K562 (cell line): ENCODE results near the gene FOXO3. TPM values are rescaled to one million over a fixed set of nuclear protein-coding genes. Genes with fewer than 3 reads are reported as not detected.

Experiments
- ELF1 ChIP-seq: fragments of 200-800 bp; sonication (Bioruptor generic); IDR thresholded peaks from 2 replicates; pipeline ENCODE4 v1.6.1; 2016; ENCODE audit warnings: missing genetic modification characterization, missing compliant biosample characterization
- ETV1 ChIP-seq: fragments of 450-650 bp; conservative IDR thresholded peaks from 2 replicates; pipeline ENCODE4 v1.6.1; 2016; ENCODE audit warnings: missing genetic modification characterization, control low read depth, low read depth, missing compliant biosample characterization
- GABPA ChIP-seq: fragments of 200-800 bp; sonication (Bioruptor generic); conservative IDR thresholded peaks from 2 replicates; pipeline ENCODE4 v1.6.1; 2016; ENCODE audit warnings: low read depth, missing genetic modification characterization, missing compliant biosample characterization
- GATA2 ChIP-seq: sonication (generic); formaldehyde crosslinking; IDR thresholded peaks from 2 replicates; pipeline ENCODE4 v1.4.0; 2020; ENCODE audit warnings: mild to moderate bottlenecking, missing genetic modification reagents
- HCFC1 ChIP-seq: IDR thresholded peaks from 2 replicates; pipeline ENCODE4 v1.6.1; 2012; ENCODE audit warnings: low read depth, low read length, improper control_type of control experiment
- HDAC8 ChIP-seq: fragments of 450-650 bp; IDR thresholded peaks from 2 replicates; pipeline ENCODE4 v1.6.1; 2016; ENCODE audit warnings: mild to moderate bottlenecking, missing genetic modification characterization, moderate library complexity, missing compliant biosample characterization
- KDM4B ChIP-seq, 2 experiments: fragments of 450-650 bp in 1 of 2; sonication (generic) in 1 of 2; IDR thresholded peaks; 2 replicates each; pipeline ENCODE4 v1.6.1; 2016 to 2017; ENCODE audit warnings: borderline replicate concordance in 2 of 2, antibody characterized with exemption in 1 of 2, low read depth in 1 of 2, mild to moderate bottlenecking in 1 of 2
- LEF1 ChIP-seq: fragments of 450-650 bp; IDR thresholded peaks from 2 replicates; pipeline ENCODE4 v1.6.1; 2016; ENCODE audit warnings: mild to moderate bottlenecking
- PBX2 ChIP-seq, 2 experiments: IDR thresholded peaks in 1 of 2; conservative IDR thresholded peaks in 1 of 2; 2 replicates each; pipeline ENCODE4 v1.6.1; 2016; ENCODE audit warnings: low read depth in 2 of 2, mild to moderate bottlenecking in 1 of 2, missing compliant biosample characterization in 1 of 2, missing genetic modification characterization in 1 of 2, moderate library complexity in 1 of 2
- SIRT6 ChIP-seq: IDR thresholded peaks from one replicate; pipeline ENCODE4 v1.6.1; 2012; ENCODE audit warnings: low read depth, mild to moderate bottlenecking, control low read depth, inconsistent platforms, low read length, moderate library complexity
- SIX5 ChIP-seq, 2 experiments: IDR thresholded peaks; 2 replicates each; pipeline ENCODE4 v1.6.1; 2011; ENCODE audit warnings: low read length in 2 of 2, borderline replicate concordance in 1 of 2, low read depth in 1 of 2, mild to moderate bottlenecking in 1 of 2, moderate library complexity in 1 of 2; ENCODE audit not compliant: insufficient read depth in 1 of 2
- ZNF143 ChIP-seq: sonication (generic); formaldehyde crosslinking; IDR thresholded peaks from 2 replicates; pipeline ENCODE4 v1.9.0; 2022; ENCODE audit warnings: mild to moderate bottlenecking, missing genetic modification reagents
- ZNF584 ChIP-seq: fragments of 200-800 bp; sonication (Bioruptor generic); IDR thresholded peaks from 2 replicates; pipeline ENCODE4 v1.6.1; 2016; ENCODE audit warnings: low read depth, mild to moderate bottlenecking, missing genetic modification characterization, missing compliant biosample characterization
- ZSCAN29 ChIP-seq: fragments of 450-650 bp; IDR thresholded peaks from 2 replicates; pipeline ENCODE4 v1.6.1; 2017
- ZZZ3 ChIP-seq: fragments of 450-650 bp; IDR thresholded peaks from 2 replicates; pipeline ENCODE4 v1.6.1; 2016; ENCODE audit warnings: antibody characterized with exemption, mild to moderate bottlenecking, moderate library complexity
- polyA plus RNA-seq, 8 experiments: library from polyadenylated mRNA; depleted of rRNA in 4 of 8; stranded (reverse) in 5 of 8; unstranded in 3 of 8; fragments of >200 nt; fragmentation: Nextera tagmentation in 2 of 8; fragmentation: Illumina TruSeq in 1 of 8; extraction: Ambion mirVana in 2 of 8; extraction: Trizol in 1 of 8; gene quantifications; 2 replicates each; pipeline versions ENCODE4 v1.2.1 to v1.2.3, GENCODE V29; 2011 to 2014; ENCODE audit warnings: inconsistent platforms in 1 of 8, missing spikeins in 1 of 8
- total RNA-seq, 7 experiments: library from RNA; depleted of rRNA in 6 of 7; stranded (reverse); fragments of >200 nt in 6 of 7; fragmentation: Illumina TruSeq in 2 of 7; extraction: Trizol in 2 of 7; gene quantifications; 2 replicates each; pipeline versions ENCODE4 v1.2.1 to v1.2.3, GENCODE V29; 2011 to 2021; ENCODE audit warnings: low replicate concordance in 1 of 7
- TF ChIP-seq, protein P1 (sequence below): fragments of 250-450 bp; sonication (Bioruptor Pico); IDR thresholded peaks from 2 replicates; pipeline ENCODE4 v1.8.0; 2021; ENCODE audit warnings: mild to moderate bottlenecking, moderate library complexity
- TF ChIP-seq, protein P2 (sequence below): IDR thresholded peaks from 2 replicates; pipeline ENCODE4 v1.6.1; 2016; ENCODE audit warnings: missing genetic modification characterization, missing compliant biosample characterization
- TF ChIP-seq, protein P3 (sequence below): sonication (generic); formaldehyde crosslinking; IDR thresholded peaks from 2 replicates; pipeline ENCODE4 v1.8.0; 2023; ENCODE audit warnings: mild to moderate bottlenecking, missing genetic modification reagents

FOXO3 gene
- total and polyA plus RNA-seq, 9 of the 15 experiments (the other 6 are each of a cell fraction or from before 2014, with no cell fraction given), result 3.0 to 14.6 (median 6.0) TPM

- peak; percentile 60; the same call in 1 of the 2 replicates for TF ChIP-seq PBX2 (CRISPR knock-in tag; IDR thresholded peaks at IDR 0.05; ENCODE audit: low read depth)
- TF ChIP-seq PBX2 (tag; conservative IDR thresholded peaks at IDR 0.05; ENCODE audit: low read depth), result peak; percentile 96
- TF ChIP-seq GATA2 (CRISPR knock-in tag), result peak; percentile 58; the same call in 1 of the 2 replicates
- TF ChIP-seq, protein P1, sequence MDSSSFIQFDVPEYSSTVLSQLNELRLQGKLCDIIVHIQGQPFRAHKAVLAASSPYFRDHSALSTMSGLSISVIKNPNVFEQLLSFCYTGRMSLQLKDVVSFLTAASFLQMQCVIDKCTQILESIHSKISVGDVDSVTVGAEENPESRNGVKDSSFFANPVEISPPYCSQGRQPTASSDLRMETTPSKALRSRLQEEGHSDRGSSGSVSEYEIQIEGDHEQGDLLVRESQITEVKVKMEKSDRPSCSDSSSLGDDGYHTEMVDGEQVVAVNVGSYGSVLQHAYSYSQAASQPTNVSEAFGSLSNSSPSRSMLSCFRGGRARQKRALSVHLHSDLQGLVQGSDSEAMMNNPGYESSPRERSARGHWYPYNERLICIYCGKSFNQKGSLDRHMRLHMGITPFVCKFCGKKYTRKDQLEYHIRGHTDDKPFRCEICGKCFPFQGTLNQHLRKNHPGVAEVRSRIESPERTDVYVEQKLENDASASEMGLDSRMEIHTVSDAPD (CRISPR knock-in tag), result no peak
- TF ChIP-seq SIX5 (IDR thresholded peaks at IDR 0.05; ENCODE audit: borderline replicate concordance in 1 of 2, insufficient read depth in 1 of 2, low read depth in 1 of 2, low read length in 2 of 2), result no peak
- TF ChIP-seq, protein P2, sequence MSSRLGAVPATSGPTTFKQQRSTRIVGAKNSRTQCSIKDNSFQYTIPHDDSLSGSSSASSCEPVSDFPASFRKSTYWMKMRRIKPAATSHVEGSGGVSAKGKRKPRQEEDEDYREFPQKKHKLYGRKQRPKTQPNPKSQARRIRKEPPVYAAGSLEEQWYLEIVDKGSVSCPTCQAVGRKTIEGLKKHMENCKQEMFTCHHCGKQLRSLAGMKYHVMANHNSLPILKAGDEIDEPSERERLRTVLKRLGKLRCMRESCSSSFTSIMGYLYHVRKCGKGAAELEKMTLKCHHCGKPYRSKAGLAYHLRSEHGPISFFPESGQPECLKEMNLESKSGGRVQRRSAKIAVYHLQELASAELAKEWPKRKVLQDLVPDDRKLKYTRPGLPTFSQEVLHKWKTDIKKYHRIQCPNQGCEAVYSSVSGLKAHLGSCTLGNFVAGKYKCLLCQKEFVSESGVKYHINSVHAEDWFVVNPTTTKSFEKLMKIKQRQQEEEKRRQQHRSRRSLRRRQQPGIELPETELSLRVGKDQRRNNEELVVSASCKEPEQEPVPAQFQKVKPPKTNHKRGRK (tag), result no peak
- no peak; the same call in 1 of the 2 replicates for TF ChIP-seq ELF1 (tag)
- TF ChIP-seq ZSCAN29, result peak; percentile 93; the same call in 1 of the 2 replicates
- TF ChIP-seq SIRT6, result no peak
- TF ChIP-seq GABPA, result peak; percentile 40; the same call in 1 of the 2 replicates
- no peak for TF ChIP-seq ZZZ3
- TF ChIP-seq ZNF584 (CRISPR knock-in tag), result no peak
- peak; percentile 72; the same call in 1 of the 2 replicates for TF ChIP-seq LEF1
- no peak for TF ChIP-seq HDAC8 (tag)
- TF ChIP-seq HCFC1, result no peak
- no peak for TF ChIP-seq ETV1
- TF ChIP-seq ZNF143 (CRISPR knock-in tag), result no peak
- TF ChIP-seq KDM4B (IDR thresholded peaks at IDR 0.05; ENCODE audit: borderline replicate concordance in 2 of 2, low read depth in 1 of 2), result no peak
- TF ChIP-seq, protein P3, sequence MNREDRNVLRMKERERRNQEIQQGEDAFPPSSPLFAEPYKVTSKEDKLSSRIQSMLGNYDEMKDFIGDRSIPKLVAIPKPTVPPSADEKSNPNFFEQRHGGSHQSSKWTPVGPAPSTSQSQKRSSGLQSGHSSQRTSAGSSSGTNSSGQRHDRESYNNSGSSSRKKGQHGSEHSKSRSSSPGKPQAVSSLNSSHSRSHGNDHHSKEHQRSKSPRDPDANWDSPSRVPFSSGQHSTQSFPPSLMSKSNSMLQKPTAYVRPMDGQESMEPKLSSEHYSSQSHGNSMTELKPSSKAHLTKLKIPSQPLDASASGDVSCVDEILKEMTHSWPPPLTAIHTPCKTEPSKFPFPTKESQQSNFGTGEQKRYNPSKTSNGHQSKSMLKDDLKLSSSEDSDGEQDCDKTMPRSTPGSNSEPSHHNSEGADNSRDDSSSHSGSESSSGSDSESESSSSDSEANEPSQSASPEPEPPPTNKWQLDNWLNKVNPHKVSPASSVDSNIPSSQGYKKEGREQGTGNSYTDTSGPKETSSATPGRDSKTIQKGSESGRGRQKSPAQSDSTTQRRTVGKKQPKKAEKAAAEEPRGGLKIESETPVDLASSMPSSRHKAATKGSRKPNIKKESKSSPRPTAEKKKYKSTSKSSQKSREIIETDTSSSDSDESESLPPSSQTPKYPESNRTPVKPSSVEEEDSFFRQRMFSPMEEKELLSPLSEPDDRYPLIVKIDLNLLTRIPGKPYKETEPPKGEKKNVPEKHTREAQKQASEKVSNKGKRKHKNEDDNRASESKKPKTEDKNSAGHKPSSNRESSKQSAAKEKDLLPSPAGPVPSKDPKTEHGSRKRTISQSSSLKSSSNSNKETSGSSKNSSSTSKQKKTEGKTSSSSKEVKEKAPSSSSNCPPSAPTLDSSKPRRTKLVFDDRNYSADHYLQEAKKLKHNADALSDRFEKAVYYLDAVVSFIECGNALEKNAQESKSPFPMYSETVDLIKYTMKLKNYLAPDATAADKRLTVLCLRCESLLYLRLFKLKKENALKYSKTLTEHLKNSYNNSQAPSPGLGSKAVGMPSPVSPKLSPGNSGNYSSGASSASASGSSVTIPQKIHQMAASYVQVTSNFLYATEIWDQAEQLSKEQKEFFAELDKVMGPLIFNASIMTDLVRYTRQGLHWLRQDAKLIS (CRISPR knock-in tag), result no peak
Observed at GRCh38 chr6:108684771-108685329, 124.1 kb downstream of the FOXO3 start (continued).
